Measurements from ENCODE around the gene FOXP4. TPM values are rescaled to one million over a fixed set of nuclear protein-coding genes. Genes with fewer than 3 reads are reported as not detected.
A peak's percentile ranks its signal among the peaks of the same experiment; 100 is the strongest.
"Not testable (repeated sequence)": the region's sequence is repeated elsewhere in the genome, so short reads cannot be mapped to it uniquely, and the experiment has no call there.

Gene FOXP4
- total RNA-seq, 1 donor from 2014 or later, result 2.7 TPM

DNA sequence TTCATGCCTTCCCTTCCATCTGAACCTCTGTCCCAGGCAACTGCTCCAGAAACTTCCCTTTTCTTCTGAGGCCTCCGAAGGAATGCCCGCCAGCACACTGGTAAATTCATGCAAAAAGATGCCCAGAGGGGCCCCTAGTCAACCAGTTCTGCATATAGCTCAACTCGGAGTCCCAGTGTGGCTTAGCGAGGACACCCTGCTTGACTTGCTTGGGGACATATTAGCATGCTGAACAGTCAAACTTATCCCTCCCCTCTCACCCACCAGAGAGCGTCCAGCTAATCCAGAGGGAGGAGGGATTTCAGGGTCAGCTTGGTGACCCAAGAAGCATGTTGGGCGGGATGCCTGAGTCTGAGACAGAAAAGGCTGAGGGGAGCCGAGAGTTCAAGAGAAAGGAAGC is 69.1 kb downstream of the FOXP4 start:
- Histone ChIP-seq H3K79me2 (ENCODE audit: low read depth) (no peaks in the 10 kb centered on the region), H4K20me1 (ENCODE audit: low read depth) (no peaks in the 10 kb centered on the region), H3K9ac (no peak overlapping the region), H3K9me3 (ENCODE audit: low read depth) (peaks cover 2% of the 10 kb centered on the region), H3K27ac (no peak overlapping the region), H3K36me3 (no peaks in the 10 kb centered on the region), H3K4me2 (no peak overlapping the region), H3K4me1 (no peaks in the 10 kb centered on the region), H3K4me3 (no peak overlapping the region), H3K27me3 (no peaks in the 10 kb centered on the region), H3F3A (ENCODE audit: low read depth) (no peaks in the 10 kb centered on the region), H2AFZ (replicated peaks) (no peak overlapping the region)
- H3K4me3 Mint-ChIP-seq, result peak overlapping the region; percentile 17
- TF ChIP-seq, protein P1, sequence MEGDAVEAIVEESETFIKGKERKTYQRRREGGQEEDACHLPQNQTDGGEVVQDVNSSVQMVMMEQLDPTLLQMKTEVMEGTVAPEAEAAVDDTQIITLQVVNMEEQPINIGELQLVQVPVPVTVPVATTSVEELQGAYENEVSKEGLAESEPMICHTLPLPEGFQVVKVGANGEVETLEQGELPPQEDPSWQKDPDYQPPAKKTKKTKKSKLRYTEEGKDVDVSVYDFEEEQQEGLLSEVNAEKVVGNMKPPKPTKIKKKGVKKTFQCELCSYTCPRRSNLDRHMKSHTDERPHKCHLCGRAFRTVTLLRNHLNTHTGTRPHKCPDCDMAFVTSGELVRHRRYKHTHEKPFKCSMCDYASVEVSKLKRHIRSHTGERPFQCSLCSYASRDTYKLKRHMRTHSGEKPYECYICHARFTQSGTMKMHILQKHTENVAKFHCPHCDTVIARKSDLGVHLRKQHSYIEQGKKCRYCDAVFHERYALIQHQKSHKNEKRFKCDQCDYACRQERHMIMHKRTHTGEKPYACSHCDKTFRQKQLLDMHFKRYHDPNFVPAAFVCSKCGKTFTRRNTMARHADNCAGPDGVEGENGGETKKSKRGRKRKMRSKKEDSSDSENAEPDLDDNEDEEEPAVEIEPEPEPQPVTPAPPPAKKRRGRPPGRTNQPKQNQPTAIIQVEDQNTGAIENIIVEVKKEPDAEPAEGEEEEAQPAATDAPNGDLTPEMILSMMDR (IDR thresholded peaks at IDR 0.05), result no peak
- no peak for TF ChIP-seq EZH2phosphoT487 (IDR thresholded peaks at IDR 0.05)
- no peak for TF ChIP-seq EZH2 (IDR thresholded peaks at IDR 0.05)
- no peak for DNase-seq (ENCODE audit: low spot score)
- peaks cover 7% of the 10 kb centered on the region for H3K27me3 Mint-ChIP-seq (ENCODE audit: insufficient read depth, low read depth)
- H3K9me3 Mint-ChIP-seq, result peaks cover 24% of the 10 kb centered on the region
- no peak overlapping the region for H3K27ac Mint-ChIP-seq
- H3K36me3 Mint-ChIP-seq, result peaks cover 5% of the 10 kb centered on the region
- H3K4me1 Mint-ChIP-seq, result peaks cover 6% of the 10 kb centered on the region

DNA sequence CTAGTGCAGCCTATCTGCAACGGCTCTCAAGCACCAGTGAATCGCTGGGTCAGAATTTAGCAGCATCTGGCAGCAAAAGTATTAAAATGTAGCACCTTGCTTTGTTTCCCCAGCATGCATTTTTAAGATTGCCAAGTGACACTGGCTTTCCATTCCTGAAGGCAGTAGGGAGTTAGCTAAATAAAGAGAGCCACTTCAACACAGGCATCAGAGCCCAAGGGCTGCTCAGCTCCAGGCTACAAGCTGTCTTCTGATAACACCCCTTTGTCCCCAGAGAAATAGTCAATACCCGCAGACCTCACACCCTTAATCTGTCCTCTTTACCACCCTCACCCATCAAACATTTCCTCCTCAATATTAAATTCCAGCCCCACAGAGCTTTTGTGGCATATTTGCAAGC is 72.4 kb downstream of the FOXP4 start:
- Histone ChIP-seq H3K36me3 (no peaks in the 10 kb centered on the region), H3K4me2 (no peak overlapping the region), H3K27me3 (no peaks in the 10 kb centered on the region), H3K4me3 (no peak overlapping the region), H4K20me1 (ENCODE audit: low read depth) (no peaks in the 10 kb centered on the region), H3K9me3 (ENCODE audit: low read depth) (peaks cover 11% of the 10 kb centered on the region), H2AFZ (replicated peaks) (no peak overlapping the region), H3K4me1 (peaks cover 7% of the 10 kb centered on the region), H3K79me2 (ENCODE audit: low read depth) (no peaks in the 10 kb centered on the region), H3F3A (ENCODE audit: low read depth) (peaks cover 15% of the 10 kb centered on the region), H3K27ac (no peak overlapping the region), H3K9ac (no peak overlapping the region)
- no peak overlapping the region for H3K27ac Mint-ChIP-seq
- peaks cover 9% of the 10 kb centered on the region for H3K27me3 Mint-ChIP-seq (ENCODE audit: insufficient read depth, low read depth)
- H3K4me3 Mint-ChIP-seq, result no peak overlapping the region
- H3K36me3 Mint-ChIP-seq, result peaks cover 2% of the 10 kb centered on the region
- H3K4me1 Mint-ChIP-seq, result peaks cover 22% of the 10 kb centered on the region
- no peak for DNase-seq (ENCODE audit: low spot score)
- TF ChIP-seq EZH2 (IDR thresholded peaks at IDR 0.05) (no peak), EZH2phosphoT487 (IDR thresholded peaks at IDR 0.05) (no peak)
- TF ChIP-seq, protein P1 (IDR thresholded peaks at IDR 0.05), result no peak
- H3K9me3 Mint-ChIP-seq, result peaks cover 31% of the 10 kb centered on the region

DNA sequence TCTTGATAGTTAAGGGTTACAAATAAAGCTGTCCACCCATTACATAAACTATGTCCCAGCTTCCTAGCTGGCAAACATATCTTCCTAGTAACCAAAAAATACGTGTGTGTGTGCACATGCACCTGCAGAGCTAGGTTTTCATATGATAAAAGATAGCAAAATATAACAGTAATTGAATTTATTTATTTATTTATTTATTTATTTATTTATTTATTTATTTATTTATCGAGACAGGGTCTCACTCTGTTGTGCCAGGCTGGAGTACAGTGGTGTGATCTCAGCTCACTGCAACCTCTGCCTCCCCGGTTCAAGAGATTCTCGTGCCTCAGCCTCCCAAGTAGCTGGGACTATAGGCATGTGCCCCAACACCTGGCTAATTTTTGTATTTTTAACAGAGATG is 73.0 kb downstream of the FOXP4 start:
- H4K20me1 ChIP-seq (ENCODE audit: low read depth); H3K4me3 ChIP-seq; H3K27me3 Mint-ChIP-seq (ENCODE audit: insufficient read depth, low read depth); H3K4me2 ChIP-seq; H3K27me3 ChIP-seq; DNase-seq (ENCODE audit: low spot score); H3K27ac ChIP-seq; H2AFZ ChIP-seq (replicated peaks); H3K9ac ChIP-seq; H3K4me3 Mint-ChIP-seq; H3K27ac Mint-ChIP-seq; H3K79me2 ChIP-seq (ENCODE audit: low read depth); H3K36me3 Mint-ChIP-seq; H3K4me1 ChIP-seq; H3K36me3 ChIP-seq: not testable (repeated sequence)
- Histone ChIP-seq H3K9me3 (ENCODE audit: low read depth) (peaks cover 11% of the 10 kb centered on the region), H3F3A (ENCODE audit: low read depth) (peaks cover 15% of the 10 kb centered on the region)
- Mint-ChIP-seq H3K4me1 (peaks cover 22% of the 10 kb centered on the region), H3K9me3 (peaks cover 26% of the 10 kb centered on the region)

DNA sequence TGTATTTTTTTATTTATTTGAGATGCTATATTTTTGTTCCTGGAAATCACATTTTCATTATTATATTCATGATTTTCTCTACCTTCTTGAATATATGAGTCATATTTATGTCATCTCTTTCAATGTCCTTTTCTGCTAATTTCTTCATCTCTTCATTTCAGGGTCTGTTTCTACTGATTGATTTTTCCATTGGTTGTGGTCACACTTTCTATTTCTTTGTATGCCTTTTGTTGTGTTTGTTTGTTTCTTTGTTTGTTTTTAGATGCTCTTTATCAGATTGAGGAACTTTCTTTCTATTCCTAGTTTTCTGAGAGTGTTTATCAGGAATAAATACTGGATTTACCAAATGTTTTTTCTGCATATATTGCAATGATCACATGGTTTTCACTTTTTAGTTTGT is 75.2 kb downstream of the FOXP4 start:
- H3K36me3 Mint-ChIP-seq, result no peaks in the 10 kb centered on the region
- H3K4me1 Mint-ChIP-seq, result peaks cover 25% of the 10 kb centered on the region
- Histone ChIP-seq H4K20me1 (ENCODE audit: low read depth) (no peaks in the 10 kb centered on the region), H3K4me2 (no peak overlapping the region), H3K4me3 (no peak overlapping the region), H3K9me3 (ENCODE audit: low read depth) (peaks cover 11% of the 10 kb centered on the region), H3K79me2 (ENCODE audit: low read depth) (no peaks in the 10 kb centered on the region), H3K27me3 (no peaks in the 10 kb centered on the region), H3K27ac (no peak overlapping the region), H3F3A (ENCODE audit: low read depth) (peaks cover 15% of the 10 kb centered on the region), H3K9ac (no peak overlapping the region), H2AFZ (replicated peaks) (no peak overlapping the region), H3K4me1 (peaks cover 7% of the 10 kb centered on the region), H3K36me3 (no peaks in the 10 kb centered on the region)
- DNase-seq (ENCODE audit: low spot score), result no peak
- H3K9me3 Mint-ChIP-seq, result peaks cover 15% of the 10 kb centered on the region
- H3K27ac Mint-ChIP-seq, result no peak overlapping the region
- no peak overlapping the region for H3K4me3 Mint-ChIP-seq
- peaks cover 5% of the 10 kb centered on the region for H3K27me3 Mint-ChIP-seq (ENCODE audit: insufficient read depth, low read depth)
- no peak for TF ChIP-seq EZH2phosphoT487 (IDR thresholded peaks at IDR 0.05)
- TF ChIP-seq, protein P1 (IDR thresholded peaks at IDR 0.05), result no peak
- no peak for TF ChIP-seq EZH2 (IDR thresholded peaks at IDR 0.05)

All from neural progenitor cell (in vitro differentiated cells).